Ovary (tissue), 9 donors: Measurements from ENCODE around the gene SAP30L. TPM values are rescaled to one million over a fixed set of nuclear protein-coding genes. Genes with fewer than 3 reads are reported as not detected.

Experiments
- DNase-seq, 5 donors: peaks; one replicate each; pipeline ENCODE4 v3.0.0-alpha.2; 2019 to 2020
- H3K27ac ChIP-seq, 2 donors: fragments of 200-600 bp; one replicate each; pipeline versions ENCODE4 v1.5.1 to v1.8.0; 2019 to 2022
- H3K27me3 ChIP-seq: fragments of 200-600 bp; one replicate; pipeline ENCODE4 v1.8.0; 2022
- H3K36me3 ChIP-seq: fragments of 200-600 bp; sonication (generic); one replicate; pipeline ENCODE4 v1.5.1; 2019
- H3K4me1 ChIP-seq: one replicate; pipeline ENCODE4 v1.8.1; 2013; ENCODE audit warnings: mild to moderate bottlenecking, moderate library complexity; ENCODE audit not compliant: insufficient read depth
- H3K4me3 ChIP-seq: fragments of 200-600 bp; sonication (generic); one replicate; pipeline ENCODE4 v1.5.1; 2017
- H3K9me3 ChIP-seq, 2 donors: fragments of 200-600 bp in 1 of 2; sonication (generic) in 1 of 2; one replicate each; pipeline versions ENCODE4 v1.5.1 to v1.8.1; 2013 to 2019; ENCODE audit warnings: mild to moderate bottlenecking in 1 of 2, moderate library complexity in 1 of 2
- CTCF ChIP-seq, 3 donors: fragments of 450-650 bp in 2 of 3; fragments of 200-600 bp in 1 of 3; IDR thresholded peaks; one replicate each; pipeline versions ENCODE4 v1.5.1 to v1.8.0; 2016 to 2022; ENCODE audit warnings: antibody characterized with exemption in 3 of 3, mild to moderate bottlenecking in 1 of 3
- EP300 ChIP-seq: sonication (generic); formaldehyde crosslinking; IDR thresholded peaks from one replicate; pipeline ENCODE4 v1.6.1; 2017; ENCODE audit warnings: antibody characterized with exemption
- POLR2A ChIP-seq: fragments of 450-650 bp; IDR thresholded peaks from one replicate; pipeline ENCODE4 v1.6.1; 2017; ENCODE audit warnings: antibody characterized with exemption, mild to moderate bottlenecking, moderate library complexity
- WGBS, 3 donors: extraction: QIAGEN DNeasy Blood & Tissue Kit in 1 of 3; methylation state at CpG; one replicate each; pipeline versions ENCODE4 v1.1.5 to v1.1.7; 2013 to 2017; 5-methylcytosine and 5-hydroxymethylcytosine counted together
- intact Hi-C, 4 donors: fragments of 100-400 bp; cut with DNase I; formaldehyde crosslinking; loops; one replicate each; pipeline versions ENCODE4 v1.11.0 to v1.15.1; 2022 to 2023
- polyA plus RNA-seq, 2 donors: library from polyadenylated mRNA; stranded (reverse); fragments of 200-250 nt in 1 of 2; fragments of 350-450 nt in 1 of 2; fragmentation: Illumina TruSeq in 1 of 2; extraction: RNeasy Lipid Tissue Mini Kit (QIAGEN cat#74804) in 1 of 2; gene quantifications; one replicate each; pipeline ENCODE4 v1.2.3, GENCODE V29; 2013 to 2014
- total RNA-seq, 7 donors: library from RNA; depleted of rRNA in 2 of 7; stranded (reverse); fragments of >200 nt in 2 of 7; fragmentation: NEBNext Ultra II Directional in 3 of 7; extraction: Animal tissue kit (Norgen Biotek cat#: 25700) in 3 of 7; gene quantifications; one replicate each; pipeline versions ENCODE4 v1.1.0 to v1.2.4, GENCODE V29; 2016 to 2023
- donor health status: DM: no; HTN: no; CAD: no; lungs with moderate emphysema.
- donor health status: DM: no; HTN: no; CAD: no.
- donor health status: Bipolar disorder and iron deficiency.
- donor health status: DM: yes; HTN: yes; CAD: no.
- donor health status: DM: no; HTN: no; CAD: no.
- donor health status: DM: yes; HTN: yes; CAD: no.

The SAP30L gene
- total and polyA plus RNA-seq, 9 donors, result 18.7 to 63.1 (median 41.5) TPM

- Histone ChIP-seq H3K27ac (no peak overlapping the region), H3K27me3 (no peaks in the 10 kb centered on the region), H3K4me1 (no peaks in the 10 kb centered on the region), H3K36me3 (no peaks in the 10 kb centered on the region), H3K9me3 (no peaks in the 10 kb centered on the region), H3K4me3 (no peak overlapping the region)
- intact Hi-C loops, result no loop called here
- TF ChIP-seq EP300 (no peak), POLR2A (no peak), CTCF (IDR thresholded peaks at IDR 0.05) (no peak)
- WGBS, 3 donors, result 93 to 98% (median 93%) methylated on average over 5 of the region's 5 CpGs
- no peak for DNase-seq
Observed at GRCh38 chr5:154455585-154455984, 9.8 kb downstream of the SAP30L start.

- Histone ChIP-seq H3K27ac (no peak overlapping the region), H3K36me3 (no peaks in the 10 kb centered on the region), H3K27me3 (no peaks in the 10 kb centered on the region), H3K4me1 (no peaks in the 10 kb centered on the region), H3K9me3 (no peaks in the 10 kb centered on the region), H3K4me3 (no peak overlapping the region)
- no peak for TF ChIP-seq EP300
- TF ChIP-seq POLR2A, result no peak
- no peak for TF ChIP-seq CTCF (IDR thresholded peaks at IDR 0.05)
- WGBS, 3 donors, result 85 to 93% (median 90%) methylated on average over 3 of the region's 3 CpGs
- DNase-seq, result no peak
- intact Hi-C loops, result no loop called here
Observed at GRCh38 chr5:154456540-154456939, 10.7 kb downstream of the SAP30L start.

GRCh38 chr5:154459015-154459414, 13.2 kb downstream of the SAP30L start:
- no peaks in the 10 kb centered on the region for H3K27me3 ChIP-seq
- no peaks in the 10 kb centered on the region for H3K36me3 ChIP-seq
- no peak for DNase-seq
- WGBS, 3 donors, result 76 to 90% (median 86%) methylated on average over 3 of the region's 3 CpGs
- no peaks in the 10 kb centered on the region for H3K9me3 ChIP-seq
- no peaks in the 10 kb centered on the region for H3K4me1 ChIP-seq
- TF ChIP-seq EP300 (no peak), CTCF (IDR thresholded peaks at IDR 0.05) (no peak), POLR2A (no peak)
- H3K4me3 ChIP-seq, result no peak overlapping the region
- intact Hi-C loops, result no loop called here
- H3K27ac ChIP-seq, result no peak overlapping the region

GRCh38 chr5:154460172-154460571, 14.4 kb downstream of the SAP30L start:
- 92 to 98% (median 96%) methylated on average over 4 of the region's 4 CpGs for WGBS, 3 donors
- Histone ChIP-seq H3K36me3 (no peaks in the 10 kb centered on the region), H3K27me3 (no peaks in the 10 kb centered on the region), H3K4me3 (no peak overlapping the region), H3K4me1 (no peaks in the 10 kb centered on the region), H3K9me3 (no peaks in the 10 kb centered on the region), H3K27ac (no peak overlapping the region)
- intact Hi-C loops, result loop anchor here in 1 of 4 donors (10.0 kb wide), 1 partner anchor 185 kb away; no protein-coding TSS in a partner anchor
- no peak for DNase-seq
- TF ChIP-seq CTCF (IDR thresholded peaks at IDR 0.05), result no peak
- no peak for TF ChIP-seq POLR2A
- no peak for TF ChIP-seq EP300
